Fibroblast of upper back skin (primary cell): ENCODE data around the gene UGT3A1.
"Not testable (repeated sequence)": the region's sequence is repeated elsewhere in the genome, so short reads cannot be mapped to it uniquely, and the experiment has no call there.

ENCODE experiments used
- DNase-seq: peaks from one replicate; pipeline ENCODE4 v3.0.0-alpha.2; 2013

UGT3A1 gene

GRCh38 chr5:35990941-35991611 lies at the start of gene UGT3A1:
Gene UGT3A1, minus strand, starts transcription at chr5:35991390. Its CDS starts 150 bp downstream, at chr5:35991240.
- DNase-seq, result no peak

GRCh38 chr5:36035696-36036095 lies 44.5 kb upstream of the UGT3A1 start:
- no peak for DNase-seq

GRCh38 chr5:36034536-36035134 lies 43.4 kb upstream of the UGT3A1 start:
- DNase-seq, result not testable (repeated sequence)

DNA sequence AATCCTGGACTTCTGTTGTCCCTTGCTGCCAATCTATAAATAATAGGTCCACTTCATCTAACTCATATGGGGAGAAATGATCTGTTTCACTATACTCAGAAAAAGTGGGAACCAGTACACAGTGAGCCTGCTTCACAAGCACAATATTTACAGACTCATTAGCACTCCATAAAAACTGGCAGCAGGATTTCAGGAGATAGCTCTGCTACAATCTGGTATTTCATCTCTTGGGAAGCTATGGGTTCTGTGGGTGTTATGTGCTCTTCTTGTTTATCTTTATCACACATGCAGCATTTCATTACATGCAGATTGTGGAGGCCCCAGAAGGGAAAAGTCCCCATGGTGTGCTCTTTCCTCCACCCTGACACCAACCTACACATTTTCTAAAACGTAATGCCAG lies 42.3 kb upstream of the UGT3A1 start:
- DNase-seq, result no peak

- DNase-seq, result no peak
These were observed 41.9 kb upstream of the UGT3A1 start for GRCh38 chr5:36033047-36033446.

DNA sequence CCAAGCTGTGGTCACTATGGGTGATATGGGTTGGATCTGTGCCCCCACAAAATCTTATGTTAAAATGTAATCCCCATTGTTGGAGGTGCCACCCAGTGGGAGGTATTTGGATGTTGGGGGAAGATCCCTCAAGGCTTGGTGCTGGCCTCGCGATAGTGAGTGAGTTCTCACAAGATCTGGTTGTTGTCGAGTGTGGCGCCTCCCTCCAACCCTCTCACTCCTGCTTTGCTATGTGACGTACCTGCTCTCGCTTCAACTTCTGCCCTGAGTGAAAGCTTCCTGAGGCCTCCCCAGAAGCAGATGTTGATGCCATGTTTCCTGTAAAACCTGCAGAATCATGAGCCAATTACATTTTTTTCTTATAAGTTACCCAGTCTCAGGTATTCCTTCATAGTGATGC lies 40.0 kb upstream of the UGT3A1 start:
- DNase-seq, result no peak

GRCh38 chr5:36029914-36030313 lies 38.7 kb upstream of the UGT3A1 start:
- DNase-seq, result no peak

DNA sequence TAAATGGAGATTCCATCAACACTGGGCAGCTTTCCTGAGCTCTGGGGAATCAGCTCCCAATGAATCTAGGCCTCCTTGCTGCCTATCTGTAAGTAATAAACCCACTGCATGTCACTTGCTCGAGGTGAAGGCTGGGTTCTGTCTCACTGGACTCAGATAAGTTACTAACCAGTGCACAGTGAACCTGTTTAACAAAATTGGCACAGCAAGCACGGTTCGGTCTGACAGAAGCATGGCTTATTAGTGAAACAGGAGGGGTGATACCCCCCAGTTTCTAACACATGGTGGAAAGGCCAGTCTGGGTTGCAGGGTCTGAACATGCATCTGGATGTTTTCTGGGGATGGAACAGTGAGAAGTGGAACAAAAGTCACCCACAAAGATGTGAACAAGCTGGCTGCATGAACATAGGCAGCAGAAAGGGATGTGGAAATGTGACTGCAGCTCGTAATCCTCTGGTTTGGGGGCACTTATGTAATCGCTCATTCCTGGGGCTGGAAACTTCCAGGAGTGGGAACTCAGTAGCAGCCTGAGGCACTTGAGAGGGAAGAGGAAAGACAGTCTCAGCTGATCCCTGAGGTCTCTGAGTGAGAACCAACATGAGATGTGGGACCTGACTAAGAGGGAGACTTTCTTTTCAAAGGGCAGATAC lies 37.8 kb upstream of the UGT3A1 start:
- DNase-seq, result no peak

GRCh38 chr5:36027711-36028110 lies 36.5 kb upstream of the UGT3A1 start:
- no peak for DNase-seq

GRCh38 chr5:36026706-36027465 lies 35.7 kb upstream of the UGT3A1 start:
- DNase-seq, result no peak

GRCh38 chr5:36022246-36022645 lies 31.1 kb upstream of the UGT3A1 start:
- not testable (repeated sequence) for DNase-seq

DNA sequence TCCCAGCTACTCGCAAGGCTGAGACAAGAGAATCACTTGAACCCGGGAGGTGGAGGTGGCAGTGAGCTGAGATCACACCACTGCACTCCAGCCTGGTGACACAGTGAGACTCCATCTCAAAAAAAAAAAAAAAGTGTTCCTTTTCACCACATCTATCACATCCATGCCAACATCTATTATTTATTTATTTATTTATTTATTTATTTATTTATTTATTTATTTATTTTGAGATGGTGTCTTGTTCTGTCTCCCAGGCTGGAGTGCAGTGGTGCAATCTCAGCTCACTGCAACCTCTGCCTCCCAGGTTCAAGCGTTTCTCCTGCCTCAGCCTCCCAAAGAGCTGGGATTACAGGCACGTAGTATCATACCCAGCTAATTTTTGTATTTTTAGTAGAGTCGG lies 28.4 kb upstream of the UGT3A1 start:
- not testable (repeated sequence) for DNase-seq

DNA sequence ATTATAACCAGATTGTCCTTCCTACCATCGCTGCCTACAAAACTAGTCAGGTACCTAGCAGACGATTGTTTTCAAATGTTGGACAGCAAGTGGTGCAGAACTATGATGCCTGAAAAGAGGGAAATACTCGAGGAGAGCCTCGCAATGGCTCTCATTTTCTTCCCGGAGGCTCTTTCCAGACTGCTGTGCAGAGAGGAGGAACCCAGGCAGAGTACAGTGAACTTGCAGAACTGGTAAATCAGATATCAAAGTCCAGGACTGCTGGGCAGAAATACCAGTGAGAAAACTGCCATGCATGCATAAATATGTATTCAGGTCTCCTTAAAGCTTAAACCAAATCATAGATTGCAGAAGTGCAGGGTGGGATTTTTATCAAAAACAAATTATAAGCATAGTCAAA lies 26.4 kb upstream of the UGT3A1 start:
- no peak for DNase-seq

DNA sequence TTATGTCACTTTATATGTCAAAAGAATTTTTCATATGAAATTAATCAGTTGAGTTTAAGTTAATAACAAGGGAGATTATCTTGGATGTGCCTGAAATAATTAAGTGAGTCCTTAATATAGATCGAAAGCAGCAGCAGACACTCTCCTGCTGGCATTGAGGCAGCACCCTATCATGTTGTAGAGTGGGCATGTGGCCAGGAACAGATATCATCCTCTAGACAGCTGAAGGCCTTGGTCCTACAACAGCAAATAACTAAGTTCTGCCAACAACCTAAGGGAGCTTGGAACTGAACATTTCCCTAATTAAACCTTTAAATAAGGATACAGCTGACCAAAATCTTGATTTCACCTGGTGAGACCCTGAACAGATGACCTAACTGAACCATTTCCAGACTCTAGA lies 25.8 kb upstream of the UGT3A1 start:
- no peak for DNase-seq

DNA sequence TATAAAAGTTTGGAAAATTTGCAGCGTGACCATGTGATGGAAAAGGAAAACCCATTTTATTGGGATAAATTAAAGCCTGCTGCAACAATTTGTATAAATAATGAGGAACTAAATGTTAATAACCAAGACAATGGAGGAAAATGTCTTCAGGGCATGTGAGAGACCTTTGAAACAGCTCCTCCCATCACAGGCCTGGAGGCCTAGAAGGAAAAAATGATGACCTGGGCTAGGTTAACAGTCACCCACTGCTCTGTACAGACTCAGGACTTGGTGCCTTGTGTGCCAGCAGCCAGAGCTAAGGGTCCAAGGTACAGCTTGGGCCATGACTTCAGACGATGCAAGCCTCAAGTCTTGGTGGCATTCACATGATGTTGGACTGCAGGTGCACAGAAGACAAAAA lies 22.0 kb upstream of the UGT3A1 start:
- no peak for DNase-seq

DNA sequence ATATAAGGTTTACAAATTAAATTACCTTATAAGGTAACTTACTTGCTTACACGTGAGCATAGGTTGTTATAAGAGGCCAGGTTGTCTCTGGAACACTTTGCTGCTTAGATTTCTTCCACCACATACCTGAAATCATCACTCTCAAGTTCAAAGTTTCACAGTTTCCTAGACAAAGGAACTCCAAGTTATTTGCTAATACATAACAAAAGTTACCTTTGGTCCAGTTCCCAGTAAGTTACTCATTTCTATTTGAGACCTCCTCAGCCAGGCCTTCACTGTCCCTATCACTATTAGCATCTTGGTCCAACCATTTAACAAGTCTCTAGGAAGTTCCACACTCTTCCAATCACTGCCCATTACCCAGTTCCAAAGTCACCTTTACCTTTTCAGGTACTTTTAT lies 18.5 kb upstream of the UGT3A1 start:
- DNase-seq, result no peak

- no peak for DNase-seq
These were observed 16.2 kb upstream of the UGT3A1 start for GRCh38 chr5:36007366-36007765.

DNA sequence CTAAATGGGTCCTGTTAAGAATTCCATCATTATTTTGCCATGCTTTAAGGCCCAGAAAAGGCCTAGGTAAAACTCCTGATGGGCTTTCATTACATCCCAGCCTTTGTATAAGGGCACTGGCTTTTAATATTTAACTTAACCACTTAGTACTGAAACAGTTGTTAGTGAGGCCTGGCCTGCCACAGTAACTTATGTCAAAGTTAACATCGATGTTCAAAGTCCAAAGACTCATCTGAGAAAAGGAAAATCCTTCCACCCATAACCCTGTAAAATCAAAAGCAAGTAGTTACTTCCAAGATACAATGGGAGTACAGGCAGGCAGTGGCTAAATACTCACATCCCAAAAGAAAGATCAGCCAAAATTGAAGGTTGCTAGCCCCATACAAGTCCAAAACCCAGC lies 15.0 kb upstream of the UGT3A1 start:
- no peak for DNase-seq

DNA sequence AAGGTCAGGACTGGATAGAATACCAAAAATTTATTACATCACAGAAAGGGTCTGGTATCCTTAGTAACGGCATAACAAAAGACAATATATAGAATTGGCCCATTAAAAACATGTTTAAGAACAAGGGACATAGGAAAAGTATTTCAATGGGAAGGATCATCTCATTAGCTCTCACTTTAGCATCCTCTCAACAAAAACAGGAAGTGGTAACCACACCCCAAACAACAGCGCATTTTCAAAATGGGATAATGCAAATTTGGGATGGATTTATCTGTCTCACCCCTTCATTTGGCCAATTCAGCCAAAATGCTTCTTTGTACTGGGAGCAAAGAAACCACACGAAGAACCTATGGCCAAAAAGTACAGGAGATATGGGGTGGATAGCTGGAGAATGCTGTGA lies 9.8 kb upstream of the UGT3A1 start:
- DNase-seq, result no peak

GRCh38 chr5:35999547-35999946 lies 8.4 kb upstream of the UGT3A1 start:
- no peak for DNase-seq

DNA sequence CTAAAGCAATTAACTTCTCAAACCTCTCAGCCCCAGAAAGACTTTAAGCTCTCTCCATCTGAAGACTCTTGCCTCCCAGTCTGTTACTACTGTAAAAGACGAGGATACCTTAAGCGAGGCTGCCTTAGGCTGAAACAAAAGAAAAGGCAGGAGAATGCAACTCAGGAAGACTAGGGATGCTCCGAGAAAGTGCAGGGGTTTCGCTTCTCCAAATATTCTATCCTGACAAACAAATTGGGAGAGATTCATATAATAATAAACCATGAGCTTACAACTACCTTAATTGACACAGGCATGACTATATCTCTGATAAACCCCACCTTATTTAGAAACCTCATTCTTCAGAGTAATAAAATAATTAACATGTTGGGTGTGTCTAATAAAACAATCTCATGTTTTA lies 4.9 kb upstream of the UGT3A1 start:
- no peak for DNase-seq

GRCh38 chr5:35990520-35990919 lies 670 bp downstream of the UGT3A1 start:
- DNase-seq, result no peak

DNA sequence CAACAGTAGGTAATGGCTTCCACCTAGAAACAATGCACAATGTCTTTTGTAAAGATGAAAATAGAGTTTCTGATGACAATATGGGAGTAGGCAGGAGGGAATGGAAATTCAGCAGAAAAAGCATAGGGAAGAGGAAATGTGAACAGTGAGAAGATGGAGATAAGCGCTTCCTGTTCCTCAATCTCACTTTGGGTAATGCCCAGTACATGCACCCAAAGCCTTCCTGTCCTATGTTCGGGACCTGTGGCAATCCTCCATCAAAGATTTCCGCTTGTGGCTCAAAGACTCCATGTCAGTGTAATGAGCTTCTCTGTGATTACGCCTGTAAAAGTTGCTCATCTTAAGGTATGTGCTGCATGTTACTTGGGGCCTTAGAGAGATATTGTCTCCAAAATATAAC lies 2.7 kb downstream of the UGT3A1 start:
- no peak for DNase-seq

- DNase-seq, result no peak
These were observed 3.4 kb downstream of the UGT3A1 start for GRCh38 chr5:35987776-35988175.
